K562 (cell line): ENCODE measurements around the gene LMAN2. TPM values are rescaled to one million over a fixed set of nuclear protein-coding genes. Genes with fewer than 3 reads are reported as not detected.

Experiments used
- ARID3A ChIP-seq: IDR thresholded peaks from 2 replicates; pipeline ENCODE4 v1.6.1; 2012; ENCODE audit warnings: low read depth, low read length, improper control_type of control experiment, borderline replicate concordance
- CHD1 ChIP-seq: fragments of 200-600 bp; sonication (generic); IDR thresholded peaks from one replicate; pipeline ENCODE4 v1.6.1; 2012; ENCODE audit warnings: mild to moderate bottlenecking, moderate library complexity, low read length, inconsistent platforms
- CREB5 ChIP-seq: fragments of 250-450 bp; sonication (Bioruptor Pico); IDR thresholded peaks from 2 replicates; pipeline ENCODE4 v1.5.0; 2020; ENCODE audit warnings: mild to moderate bottlenecking
- ERF ChIP-seq: fragments of 450-650 bp; formaldehyde crosslinking; IDR thresholded peaks from 2 replicates; pipeline ENCODE4 v1.4.0; 2020; ENCODE audit warnings: mild to moderate bottlenecking, mixed read lengths
- HDAC2 ChIP-seq: fragments of 450-650 bp; IDR thresholded peaks from 2 replicates; pipeline ENCODE4 v1.6.1; 2016; ENCODE audit warnings: mild to moderate bottlenecking
- KDM4B ChIP-seq, 2 experiments: fragments of 450-650 bp in 1 of 2; sonication (generic) in 1 of 2; IDR thresholded peaks; 2 replicates each; pipeline ENCODE4 v1.6.1; 2016 to 2017; ENCODE audit warnings: borderline replicate concordance in 2 of 2, antibody characterized with exemption in 1 of 2, low read depth in 1 of 2, mild to moderate bottlenecking in 1 of 2
- PATZ1 ChIP-seq: fragments of 250-450 bp; sonication (Bioruptor Pico); IDR thresholded peaks from 2 replicates; pipeline ENCODE4 v1.5.0; 2020; ENCODE audit warnings: mild to moderate bottlenecking, borderline replicate concordance
- TAF7 ChIP-seq: fragments of 450-650 bp; IDR thresholded peaks from 2 replicates; pipeline ENCODE4 v1.6.1; 2016; ENCODE audit warnings: missing genetic modification characterization, missing compliant biosample characterization
- ZNF318 ChIP-seq, 2 experiments: fragments of 450-650 bp; IDR thresholded peaks; 2 replicates each; pipeline ENCODE4 v1.6.1; 2016; ENCODE audit warnings: mild to moderate bottlenecking in 2 of 2, borderline replicate concordance in 1 of 2, low read depth in 1 of 2, moderate library complexity in 1 of 2
- ZNF395 ChIP-seq: fragments of 200-800 bp; sonication (Bioruptor generic); IDR thresholded peaks from 2 replicates; pipeline ENCODE4 v1.6.1; 2017; ENCODE audit warnings: missing genetic modification characterization, missing compliant biosample characterization
- ZZZ3 ChIP-seq: fragments of 450-650 bp; IDR thresholded peaks from 2 replicates; pipeline ENCODE4 v1.6.1; 2016; ENCODE audit warnings: antibody characterized with exemption, mild to moderate bottlenecking, moderate library complexity
- polyA plus RNA-seq, 8 experiments: library from polyadenylated mRNA; depleted of rRNA in 4 of 8; stranded (reverse) in 5 of 8; unstranded in 3 of 8; fragments of >200 nt; fragmentation: Nextera tagmentation in 2 of 8; fragmentation: Illumina TruSeq in 1 of 8; extraction: Ambion mirVana in 2 of 8; extraction: Trizol in 1 of 8; gene quantifications; 2 replicates each; pipeline versions ENCODE4 v1.2.1 to v1.2.3, GENCODE V29; 2011 to 2014; ENCODE audit warnings: inconsistent platforms in 1 of 8, missing spikeins in 1 of 8
- total RNA-seq, 7 experiments: library from RNA; depleted of rRNA in 6 of 7; stranded (reverse); fragments of >200 nt in 6 of 7; fragmentation: Illumina TruSeq in 2 of 7; extraction: Trizol in 2 of 7; gene quantifications; 2 replicates each; pipeline versions ENCODE4 v1.2.1 to v1.2.3, GENCODE V29; 2011 to 2021; ENCODE audit warnings: low replicate concordance in 1 of 7

LMAN2 gene
- total and polyA plus RNA-seq, 9 of the 15 experiments (the other 6 are each of a cell fraction or from before 2014, with no cell fraction given) = 2.7 to 254 (median 136) TPM

- TF ChIP-seq PATZ1 (CRISPR knock-in tag) (no peak), HDAC2 (no peak), CREB5 (no peak), ARID3A (no peak), CHD1 (peak; percentile 67), ZZZ3 (no peak), ERF (CRISPR knock-in tag) (no peak), ZNF318 (IDR thresholded peaks at IDR 0.05; ENCODE audit: borderline replicate concordance in 1 of 2, low read depth in 1 of 2) (no peak), KDM4B (IDR thresholded peaks at IDR 0.05; ENCODE audit: borderline replicate concordance in 2 of 2, low read depth in 1 of 2) (no peak), TAF7 (no peak), ZNF395 (CRISPR knock-in tag) (no peak)
Observed at GRCh38 chr5:177350776-177351391, 584 bp downstream of the LMAN2 start (continued).
